Caco-2 (cell line): ENCODE results near the gene PIPOX. TPM values are rescaled to one million over a fixed set of nuclear protein-coding genes. Genes with fewer than 3 reads are reported as not detected.

ENCODE experiments used
- BruUV-seq: library from RNA; stranded (reverse); fragments of 400-500 nt; replicated peaks from 2 replicates; lab custom pipeline; 2021; lab: Mats Ljungman, UMichigan
- CTCF ChIA-PET: fragments of 300-600 bp; sonication (Branson Sonifier 250); formaldehyde crosslinking; loops from one replicate; lab custom pipeline; 2022; ENCODE audit warnings: antibody characterized with exemption; lab: Charles Lee
- POLR2A ChIA-PET: fragments of 300-600 bp; sonication (Branson Sonifier 250); formaldehyde crosslinking; loops from one replicate; lab custom pipeline; 2022; ENCODE audit warnings: antibody characterized with exemption; lab: Charles Lee
- DNase-seq, 2 experiments: peaks; one replicate each; pipeline versions ENCODE4 v3.0.0 to v3.0.0-alpha.2; 2020 to 2022
- H3K27me3 ChIP-seq: replicated peaks from 2 replicates; pipeline ENCODE4 v1.6.0; 2011; ENCODE audit warnings: low read length; ENCODE audit not compliant: control insufficient read depth, insufficient read depth
- H3K36me3 ChIP-seq: 2 replicates; pipeline ENCODE4 v1.5.1; 2011; ENCODE audit warnings: low read length; ENCODE audit not compliant: control insufficient read depth, insufficient read depth
- H3K4me1 ChIP-seq: fragments of 250-450 bp; sonication (Bioruptor Pico); 2 replicates; pipeline ENCODE4 v1.5.1; 2020; ENCODE audit warnings: mild to moderate bottlenecking
- H3K4me3 ChIP-seq: 2 replicates; pipeline ENCODE4 v1.5.1; 2011; ENCODE audit warnings: low read depth, mild to moderate bottlenecking, control low read depth, low read length
- H3K9me3 ChIP-seq: fragments of 250-450 bp; sonication (Bioruptor Pico); 2 replicates; pipeline ENCODE4 v1.5.1; 2020; ENCODE audit warnings: mild to moderate bottlenecking, moderate library complexity
- H3K27ac Mint-ChIP-seq: one replicate; pipeline ENCODE4 v1.8.0; 2022; ENCODE audit warnings: mixed read lengths; ENCODE audit not compliant: unreplicated experiment
- H3K27me3 Mint-ChIP-seq: one replicate; pipeline ENCODE4 v1.8.0; 2022; ENCODE audit warnings: mixed read lengths; ENCODE audit not compliant: insufficient read depth, unreplicated experiment
- H3K36me3 Mint-ChIP-seq: one replicate; pipeline ENCODE4 v1.8.0; 2022; ENCODE audit warnings: mild to moderate bottlenecking, mixed read lengths; ENCODE audit not compliant: insufficient read depth, unreplicated experiment
- H3K4me1 Mint-ChIP-seq: one replicate; pipeline ENCODE4 v1.8.0; 2022; ENCODE audit warnings: low read depth, mixed read lengths; ENCODE audit not compliant: unreplicated experiment
- H3K4me3 Mint-ChIP-seq: one replicate; pipeline ENCODE4 v1.8.0; 2022; ENCODE audit warnings: mild to moderate bottlenecking, moderate library complexity, mixed read lengths; ENCODE audit not compliant: unreplicated experiment
- H3K9me3 Mint-ChIP-seq: one replicate; pipeline ENCODE4 v1.8.0; 2022; ENCODE audit warnings: mixed read lengths; ENCODE audit not compliant: unreplicated experiment
- intact Hi-C: fragments of 100-400 bp; cut with micrococcal nuclease; formaldehyde crosslinking; loops from one replicate; pipeline ENCODE4 v1.10.0; 2022; ENCODE audit not compliant: unreplicated experiment
- total RNA-seq: library from RNA; stranded (reverse); gene quantifications from 2 replicates; pipeline ENCODE4 v1.2.3, GENCODE V29; 2022
- TF ChIP-seq, protein P1 (sequence below), 2 experiments: fragments of 200-600 bp in 1 of 2; IDR thresholded peaks; 1 replicate in 1 of 2; 2 replicates in 1 of 2; pipeline versions ENCODE4 v1.5.1 to v1.8.0; 2011 to 2022; ENCODE audit warnings: antibody characterized with exemption in 1 of 2, control low read depth in 1 of 2, inconsistent platforms in 1 of 2, low read depth in 1 of 2, low read length in 1 of 2, mild to moderate bottlenecking in 1 of 2, moderate library complexity in 1 of 2; ENCODE audit not compliant: insufficient read depth in 1 of 2, severe bottlenecking in 1 of 2, unreplicated experiment in 1 of 2

PIPOX gene
- total RNA-seq, 1 experiment from 2014 or later: 2.2 TPM

DNA sequence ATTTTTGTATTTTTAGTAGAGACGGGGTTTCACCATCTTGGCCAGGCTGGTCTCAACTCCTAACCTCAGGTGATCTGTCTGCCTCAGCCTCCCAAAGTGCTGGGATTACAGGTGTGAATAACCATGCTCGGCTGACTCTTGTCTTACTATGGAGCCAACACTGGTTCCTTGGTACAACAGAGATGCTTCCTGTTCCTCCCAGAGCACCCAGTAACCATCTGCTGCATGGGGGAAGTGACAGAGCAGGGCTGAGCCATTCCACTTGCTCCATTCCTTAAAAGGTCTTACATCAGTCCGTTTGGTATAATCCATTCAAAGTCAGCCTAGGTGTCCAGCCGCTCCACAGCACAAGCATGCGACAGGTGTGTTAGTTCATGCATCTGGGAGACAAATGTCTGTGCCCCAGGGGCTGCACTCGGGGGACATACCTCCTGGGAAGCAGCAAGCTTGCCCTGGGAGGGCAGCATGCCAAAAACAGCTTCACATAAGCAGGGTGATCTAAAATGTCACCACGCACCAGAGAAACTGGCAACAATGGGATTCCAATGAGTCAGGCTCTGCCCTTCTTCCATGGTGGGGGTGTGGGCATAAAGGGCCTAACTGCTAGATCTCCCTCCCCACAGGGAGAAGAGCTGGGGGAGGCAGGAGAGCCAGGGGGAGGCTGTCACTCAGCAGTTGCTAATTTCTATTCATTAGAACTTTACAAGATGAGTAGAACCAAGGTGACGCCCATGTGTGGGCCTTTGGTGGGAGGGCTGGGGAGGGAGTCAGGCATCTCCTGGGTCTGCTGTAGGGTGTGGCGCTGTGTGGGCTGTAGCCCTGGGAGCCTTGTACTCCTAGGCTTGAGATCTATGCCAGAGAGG is 35.5 kb downstream of the PIPOX start:
- no peaks in the 10 kb centered on the region for H3K27me3 Mint-ChIP-seq
- BruUV-seq: no TSS peak
- Histone ChIP-seq H3K4me1 (no peaks in the 10 kb centered on the region), H3K27me3 (no peaks in the 10 kb centered on the region), H3K36me3 (peaks cover 1% of the 10 kb centered on the region; the same call in 1 of the 2 replicates), H3K9me3 (no peaks in the 10 kb centered on the region), H3K4me3 (no peak overlapping the region)
- ChIA-PET CTCF (no interaction called here), POLR2A (interaction anchor here (0.5 kb wide), 1 partner anchor 38 kb away, joined by 5 read pairs; no protein-coding TSS in a partner anchor)
- TF ChIP-seq, protein P1, sequence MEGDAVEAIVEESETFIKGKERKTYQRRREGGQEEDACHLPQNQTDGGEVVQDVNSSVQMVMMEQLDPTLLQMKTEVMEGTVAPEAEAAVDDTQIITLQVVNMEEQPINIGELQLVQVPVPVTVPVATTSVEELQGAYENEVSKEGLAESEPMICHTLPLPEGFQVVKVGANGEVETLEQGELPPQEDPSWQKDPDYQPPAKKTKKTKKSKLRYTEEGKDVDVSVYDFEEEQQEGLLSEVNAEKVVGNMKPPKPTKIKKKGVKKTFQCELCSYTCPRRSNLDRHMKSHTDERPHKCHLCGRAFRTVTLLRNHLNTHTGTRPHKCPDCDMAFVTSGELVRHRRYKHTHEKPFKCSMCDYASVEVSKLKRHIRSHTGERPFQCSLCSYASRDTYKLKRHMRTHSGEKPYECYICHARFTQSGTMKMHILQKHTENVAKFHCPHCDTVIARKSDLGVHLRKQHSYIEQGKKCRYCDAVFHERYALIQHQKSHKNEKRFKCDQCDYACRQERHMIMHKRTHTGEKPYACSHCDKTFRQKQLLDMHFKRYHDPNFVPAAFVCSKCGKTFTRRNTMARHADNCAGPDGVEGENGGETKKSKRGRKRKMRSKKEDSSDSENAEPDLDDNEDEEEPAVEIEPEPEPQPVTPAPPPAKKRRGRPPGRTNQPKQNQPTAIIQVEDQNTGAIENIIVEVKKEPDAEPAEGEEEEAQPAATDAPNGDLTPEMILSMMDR (IDR thresholded peaks at IDR 0.05; ENCODE audit: insufficient read depth in 1 of 2, low read depth in 1 of 2, low read length in 1 of 2, severe bottlenecking in 1 of 2, unreplicated experiment in 1 of 2): no peak
- DNase-seq: no peak
- no peak overlapping the region for H3K4me3 Mint-ChIP-seq
- peaks cover 4% of the 10 kb centered on the region for H3K36me3 Mint-ChIP-seq
- no peak overlapping the region for H3K27ac Mint-ChIP-seq
- intact Hi-C loops: no loop called here
- no peaks in the 10 kb centered on the region for H3K4me1 Mint-ChIP-seq
- H3K9me3 Mint-ChIP-seq: no peaks in the 10 kb centered on the region

DNA sequence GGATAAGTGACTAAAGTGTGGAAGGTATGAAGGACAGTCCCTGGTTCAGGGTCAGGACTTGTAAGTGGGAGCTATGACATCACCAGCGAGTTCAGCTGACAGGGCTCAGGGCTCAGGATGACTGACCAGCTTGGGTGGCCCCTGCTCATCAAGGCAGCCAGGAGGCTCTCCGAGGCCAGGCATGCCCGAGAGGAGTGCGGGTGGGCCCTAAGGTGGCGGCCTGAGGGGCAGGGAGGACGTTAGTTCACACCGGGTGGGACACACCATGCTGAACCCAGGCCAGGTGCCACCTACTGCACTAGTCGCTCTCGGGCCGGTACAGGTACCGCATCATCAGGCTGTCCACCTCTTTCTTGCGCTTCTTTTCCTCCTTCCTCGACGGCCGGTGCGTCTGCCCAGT is 36.5 kb downstream of the PIPOX start:
- intact Hi-C loops: no loop called here
- Histone ChIP-seq H3K4me3 (no peak overlapping the region), H3K9me3 (no peaks in the 10 kb centered on the region), H3K4me1 (no peaks in the 10 kb centered on the region), H3K36me3 (0 out of 2 replicates have a peak, but pooled peaks cover 1% of the 10 kb centered on the region), H3K27me3 (no peaks in the 10 kb centered on the region)
- no peak overlapping the region for H3K4me3 Mint-ChIP-seq
- no peaks in the 10 kb centered on the region for H3K9me3 Mint-ChIP-seq
- peaks cover 4% of the 10 kb centered on the region for H3K36me3 Mint-ChIP-seq
- POLR2A ChIA-PET: no interaction called here
- H3K27ac Mint-ChIP-seq: no peak overlapping the region
- DNase-seq: no peak
- CTCF ChIA-PET: no interaction called here
- H3K4me1 Mint-ChIP-seq: no peaks in the 10 kb centered on the region
- TF ChIP-seq, protein P1 (IDR thresholded peaks at IDR 0.05; ENCODE audit: insufficient read depth in 1 of 2, low read depth in 1 of 2, low read length in 1 of 2, severe bottlenecking in 1 of 2, unreplicated experiment in 1 of 2): no peak
- H3K27me3 Mint-ChIP-seq: no peaks in the 10 kb centered on the region
- BruUV-seq: no TSS peak

DNA sequence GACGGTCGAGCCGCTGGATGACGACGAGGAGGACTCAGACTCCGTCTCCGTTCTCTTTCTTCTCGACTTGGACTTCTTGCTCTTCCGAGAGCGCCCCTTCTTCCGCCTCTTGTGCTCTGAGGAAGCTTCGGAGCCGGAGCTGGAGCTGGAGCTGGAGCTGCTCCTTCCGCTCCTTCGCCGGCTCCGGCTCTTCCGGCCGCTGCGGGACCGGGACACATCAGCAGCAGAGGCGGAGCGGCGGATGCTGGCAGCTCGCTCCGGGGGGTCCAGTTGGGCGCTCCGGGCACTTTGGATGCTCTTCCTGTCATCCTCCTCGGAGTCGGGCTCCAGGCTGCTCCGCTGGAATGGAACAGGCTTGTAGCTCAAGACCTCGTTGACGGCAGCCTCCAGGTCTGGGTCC is 36.9 kb downstream of the PIPOX start:
- H3K27ac Mint-ChIP-seq: no peak overlapping the region
- H3K4me1 ChIP-seq: no peaks in the 10 kb centered on the region
- no peaks in the 10 kb centered on the region for H3K9me3 ChIP-seq
- no peaks in the 10 kb centered on the region for H3K4me1 Mint-ChIP-seq
- no peaks in the 10 kb centered on the region for H3K27me3 ChIP-seq
- DNase-seq: no peak
- 0 out of 2 replicates have a peak, but pooled peaks cover 1% of the 10 kb centered on the region for H3K36me3 ChIP-seq
- intact Hi-C loops: no loop called here
- no peaks in the 10 kb centered on the region for H3K27me3 Mint-ChIP-seq
- TF ChIP-seq, protein P1 (IDR thresholded peaks at IDR 0.05; ENCODE audit: insufficient read depth in 1 of 2, low read depth in 1 of 2, low read length in 1 of 2, severe bottlenecking in 1 of 2, unreplicated experiment in 1 of 2): no peak
- no peaks in the 10 kb centered on the region for H3K9me3 Mint-ChIP-seq
- ChIA-PET CTCF (no interaction called here), POLR2A (interaction anchor here (0.6 kb wide), 1 partner anchor 24 kb away, joined by 3 read pairs; no protein-coding TSS in a partner anchor)
- H3K4me3 Mint-ChIP-seq: no peak overlapping the region
- peaks cover 4% of the 10 kb centered on the region for H3K36me3 Mint-ChIP-seq
- no TSS peak for BruUV-seq
- H3K4me3 ChIP-seq: no peak overlapping the region
